Hindlimb muscle (tissue), 1 donor: ENCODE data around the gene NEK5. TPM values are rescaled to one million over a fixed set of nuclear protein-coding genes. Genes with fewer than 3 reads are reported as not detected.
"Not testable (repeated sequence)": the region's sequence is repeated elsewhere in the genome, so short reads cannot be mapped to it uniquely, and the experiment has no call there.

Experiments used
- DNase-seq: peaks from one replicate; pipeline ENCODE4 v3.0.0-alpha.2; 2013
- polyA plus RNA-seq: library from polyadenylated mRNA; unstranded; fragments of 120-200 nt; gene quantifications from one replicate; pipeline ENCODE4 v1.2.1, GENCODE V29; 2013; ENCODE audit not compliant: insufficient read length

The NEK5 gene, protein sequence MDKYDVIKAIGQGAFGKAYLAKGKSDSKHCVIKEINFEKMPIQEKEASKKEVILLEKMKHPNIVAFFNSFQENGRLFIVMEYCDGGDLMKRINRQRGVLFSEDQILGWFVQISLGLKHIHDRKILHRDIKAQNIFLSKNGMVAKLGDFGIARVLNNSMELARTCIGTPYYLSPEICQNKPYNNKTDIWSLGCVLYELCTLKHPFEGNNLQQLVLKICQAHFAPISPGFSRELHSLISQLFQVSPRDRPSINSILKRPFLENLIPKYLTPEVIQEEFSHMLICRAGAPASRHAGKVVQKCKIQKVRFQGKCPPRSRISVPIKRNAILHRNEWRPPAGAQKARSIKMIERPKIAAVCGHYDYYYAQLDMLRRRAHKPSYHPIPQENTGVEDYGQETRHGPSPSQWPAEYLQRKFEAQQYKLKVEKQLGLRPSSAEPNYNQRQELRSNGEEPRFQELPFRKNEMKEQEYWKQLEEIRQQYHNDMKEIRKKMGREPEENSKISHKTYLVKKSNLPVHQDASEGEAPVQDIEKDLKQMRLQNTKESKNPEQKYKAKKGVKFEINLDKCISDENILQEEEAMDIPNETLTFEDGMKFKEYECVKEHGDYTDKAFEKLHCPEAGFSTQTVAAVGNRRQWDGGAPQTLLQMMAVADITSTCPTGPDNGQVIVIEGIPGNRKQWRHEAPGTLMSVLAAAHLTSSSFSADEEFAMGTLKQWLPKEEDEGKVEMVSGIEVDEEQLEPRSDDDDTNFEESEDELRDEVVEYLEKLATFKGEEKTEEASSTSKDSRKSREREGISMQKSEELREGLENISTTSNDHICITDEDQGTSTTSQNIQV
- 0.65 TPM for polyA plus RNA-seq

GRCh38 chr13:52128714-52129700, at the start of gene NEK5:
Gene NEK5, minus strand, starts transcription at chr13:52129073. Its CDS starts 1,591 bp downstream, at chr13:52127482.
- peak; percentile 60 for DNase-seq

- no peak for DNase-seq
Observed at GRCh38 chr13:52177276-52177675, 48.4 kb upstream of the NEK5 start.

DNA sequence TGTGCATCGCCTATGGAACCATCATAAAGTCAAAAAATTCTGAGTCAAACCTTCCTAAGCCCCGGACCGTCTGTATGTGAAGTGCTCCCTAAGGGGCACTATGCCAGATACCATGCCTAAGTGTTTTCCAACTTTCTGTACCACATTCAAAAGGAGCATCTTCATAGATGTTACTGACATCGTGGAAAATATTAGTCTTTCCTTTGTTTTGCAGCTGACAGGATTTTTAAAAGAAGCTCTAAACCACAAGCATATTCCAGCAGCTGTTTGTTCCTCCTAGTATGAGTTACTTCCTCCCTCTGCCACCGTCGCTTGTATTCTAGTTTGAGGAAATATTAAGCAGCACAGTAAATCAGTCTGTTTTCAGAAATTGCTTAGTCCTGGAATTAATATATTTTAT, 45.1 kb upstream of the NEK5 start:
- DNase-seq: not testable (repeated sequence)

DNA sequence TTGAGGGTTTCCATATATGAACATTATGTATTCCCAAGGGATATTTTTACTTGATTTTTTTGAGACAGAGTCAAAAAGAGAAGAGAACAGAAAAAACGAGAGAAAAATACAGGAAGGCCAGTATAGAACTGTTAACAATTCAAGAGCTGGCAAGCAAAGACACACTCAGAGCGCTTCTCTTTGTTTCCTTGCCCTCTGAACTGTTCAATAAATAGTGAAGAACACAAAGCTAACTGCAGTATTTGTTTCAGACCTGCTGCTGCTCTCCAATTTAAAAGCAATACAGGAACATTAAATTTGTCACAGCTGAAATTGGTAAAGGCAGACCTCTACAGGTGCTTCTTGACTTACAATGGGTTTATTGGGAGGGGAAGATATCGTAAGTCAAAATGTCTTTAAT, 44.5 kb upstream of the NEK5 start:
- no peak for DNase-seq

GRCh38 chr13:52171686-52172085, 42.8 kb upstream of the NEK5 start:
- not testable (repeated sequence) for DNase-seq

DNA sequence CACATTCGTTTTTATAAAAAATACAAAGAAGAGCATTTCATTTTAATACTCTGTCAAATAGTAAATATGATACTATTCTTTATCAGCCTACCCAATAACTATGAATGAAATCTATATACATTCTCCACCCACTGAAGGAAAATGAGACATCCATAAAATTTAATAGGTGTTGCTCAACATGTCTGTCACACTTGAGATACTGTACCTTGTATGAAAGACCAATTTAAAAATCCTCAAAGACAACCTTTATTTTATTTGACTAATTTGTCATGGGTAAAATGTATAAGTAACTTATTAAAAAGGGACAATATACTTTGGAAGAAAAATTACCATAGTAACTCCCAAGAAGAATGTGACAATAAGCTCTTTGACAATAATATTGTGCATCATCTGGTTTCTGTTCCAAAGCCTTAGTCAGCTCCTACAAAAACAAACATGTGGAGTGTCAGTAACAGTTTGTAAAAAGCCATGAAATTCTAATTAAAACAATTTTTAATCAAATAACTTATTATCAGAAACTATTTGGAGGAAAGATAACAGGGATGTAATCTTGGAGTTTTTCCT, 42.0 kb upstream of the NEK5 start:
- DNase-seq: not testable (repeated sequence)

DNA sequence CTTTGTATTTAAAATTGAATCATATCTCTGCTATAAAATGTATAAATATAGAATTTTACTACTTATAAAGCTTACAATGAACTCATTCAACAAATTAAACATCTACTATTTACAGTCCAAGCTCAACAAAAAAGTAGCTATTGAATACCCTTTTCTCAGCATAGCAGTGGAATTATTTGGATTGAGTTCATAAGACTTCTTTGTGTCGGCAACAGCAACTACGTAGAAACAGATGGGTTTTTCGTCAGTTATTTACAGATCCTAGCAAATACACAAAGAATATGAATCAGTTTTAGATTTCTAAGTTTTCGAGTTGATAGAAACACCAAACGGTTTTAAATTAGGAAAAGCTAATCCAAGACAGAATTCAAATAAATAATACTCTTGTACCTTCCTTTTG, 41.0 kb upstream of the NEK5 start:
- no peak for DNase-seq

- DNase-seq: no peak
Observed at GRCh38 chr13:52165411-52165810, 36.5 kb upstream of the NEK5 start.

DNA sequence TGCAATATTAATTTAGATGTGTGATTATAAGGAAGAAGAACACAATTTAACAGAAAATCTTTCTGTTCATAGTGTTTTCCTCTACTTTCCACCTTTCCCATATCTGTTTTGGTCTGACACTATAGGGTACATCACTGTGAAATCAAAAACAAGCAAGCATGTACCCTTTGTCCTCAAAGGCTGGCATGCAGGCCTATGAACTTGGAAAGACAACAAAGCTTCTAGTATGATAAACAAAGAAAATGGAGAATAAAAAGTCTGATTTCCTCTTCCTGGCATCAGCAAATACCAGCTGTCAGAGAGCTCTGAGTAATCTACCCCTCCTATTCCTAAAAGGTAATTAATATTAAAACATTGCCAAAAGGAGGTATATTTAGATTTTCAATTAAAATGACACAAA, 36.1 kb upstream of the NEK5 start:
- DNase-seq: no peak

DNA sequence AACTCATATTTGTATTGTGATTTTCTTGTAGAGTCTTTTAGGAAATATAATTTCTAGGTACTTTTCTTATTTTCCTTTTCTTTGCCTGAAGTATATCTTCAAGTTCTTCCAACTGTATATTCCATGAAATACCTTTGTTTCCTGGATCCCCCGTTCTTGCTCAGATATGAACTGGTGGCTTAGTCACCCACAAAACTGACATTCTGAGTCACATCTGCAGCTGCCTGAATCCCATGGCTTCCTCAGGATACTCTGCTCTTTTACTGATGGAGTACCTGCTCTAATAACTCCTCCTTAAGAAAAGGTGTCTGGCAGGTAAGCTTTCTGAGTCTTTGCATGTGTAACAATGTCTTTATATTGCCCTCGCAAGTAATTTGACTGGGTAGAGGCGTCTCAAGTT, 35.0 kb upstream of the NEK5 start:
- DNase-seq: not testable (repeated sequence)

DNA sequence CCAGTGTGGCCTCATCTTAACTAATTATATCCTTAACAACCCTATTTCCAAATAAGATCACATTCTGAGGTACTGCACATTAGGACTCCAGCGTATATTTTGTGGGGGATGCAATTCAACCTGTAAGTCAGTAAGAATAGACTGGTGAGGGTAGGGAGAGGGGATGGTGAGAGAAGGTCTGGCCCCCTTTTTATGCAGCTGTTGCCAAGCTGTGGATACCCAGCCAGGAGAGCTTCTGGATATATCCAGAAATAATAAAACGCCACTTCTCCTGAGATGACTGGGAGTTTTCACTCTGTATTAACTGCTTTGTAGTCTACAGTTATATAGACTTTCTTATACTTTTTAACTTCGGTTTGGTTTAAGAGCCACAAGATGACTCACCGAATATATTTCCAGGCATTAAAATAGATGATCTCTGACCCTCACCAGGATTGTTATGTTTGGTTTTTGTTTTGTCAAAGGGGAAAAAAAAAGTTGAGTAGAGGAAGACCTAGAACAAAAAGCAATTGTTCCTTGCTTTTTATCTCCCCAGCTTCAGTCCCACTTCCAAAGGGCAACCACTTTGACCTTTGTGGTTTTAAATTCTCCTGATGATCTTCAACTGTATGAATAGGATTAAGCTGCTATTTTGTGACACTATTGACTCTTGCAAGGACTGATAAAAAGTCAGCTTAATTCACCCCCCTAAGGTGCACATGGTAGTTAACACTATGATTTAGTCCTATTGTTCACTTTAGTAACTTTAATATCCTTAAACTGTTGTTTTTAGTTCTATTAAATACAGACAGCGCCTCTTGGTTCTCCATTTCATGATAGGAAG, 33.6 kb upstream of the NEK5 start:
- DNase-seq: no peak

DNA sequence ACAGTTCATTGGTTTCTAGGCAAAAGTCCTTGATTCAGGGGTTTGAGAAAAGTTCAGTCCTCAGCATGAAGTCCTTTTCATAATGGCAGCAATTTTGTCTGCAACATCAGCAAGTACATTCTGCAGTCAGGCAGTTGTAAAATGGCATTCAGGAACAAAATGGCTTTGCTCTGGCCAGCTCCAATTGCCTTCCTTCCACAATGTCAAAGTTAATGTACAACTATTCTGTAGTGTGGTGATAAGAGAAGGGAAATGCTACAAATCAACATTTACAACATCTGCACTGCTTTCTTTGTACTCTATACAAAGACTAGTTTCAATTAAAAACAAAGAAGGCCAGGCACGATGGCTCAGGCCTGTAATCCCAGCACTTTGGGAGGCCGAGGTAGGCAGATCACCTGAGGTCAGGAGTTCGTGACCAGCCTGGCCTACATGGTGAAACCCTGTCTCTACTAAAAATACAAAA, 32.3 kb upstream of the NEK5 start:
- no peak for DNase-seq

DNA sequence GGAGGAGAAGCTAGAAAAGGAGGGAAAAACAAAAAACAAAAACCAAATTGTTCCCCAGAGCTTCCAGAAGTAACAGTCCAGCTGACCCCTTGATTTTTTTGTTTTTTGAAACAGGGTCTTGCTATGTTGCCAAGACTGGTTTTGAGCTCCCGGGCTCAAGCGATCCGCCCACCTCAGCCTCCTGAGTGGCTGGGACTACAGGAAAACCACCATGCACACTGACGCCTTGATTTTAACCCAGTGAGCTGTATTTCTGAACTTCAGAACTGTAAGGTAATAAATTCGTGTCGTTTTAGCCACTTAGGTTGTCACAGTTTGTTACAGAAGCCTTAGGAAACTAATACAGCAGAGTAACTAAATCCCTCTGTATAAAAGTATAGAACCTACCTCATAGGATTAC, 31.6 kb upstream of the NEK5 start:
- no peak for DNase-seq

GRCh38 chr13:52160053-52160452, 31.2 kb upstream of the NEK5 start:
- DNase-seq: no peak

GRCh38 chr13:52159159-52159982, 30.5 kb upstream of the NEK5 start, which contains the start of gene NEK3:
Gene NEK3, minus strand, starts transcription at chr13:52159597. Its CDS starts 3,406 bp downstream, at chr13:52156191.
- DNase-seq: peak; percentile 69

- DNase-seq: peak; percentile 48
Observed at GRCh38 chr13:52158629-52159158, 29.8 kb upstream of the NEK5 start.

- no peak for DNase-seq
Observed at GRCh38 chr13:52156724-52157261, 27.9 kb upstream of the NEK5 start.

GRCh38 chr13:52155177-52155576, 26.3 kb upstream of the NEK5 start:
- no peak for DNase-seq

GRCh38 chr13:52147225-52147624, 18.4 kb upstream of the NEK5 start:
- no peak for DNase-seq
